Globus pallidus (tissue), 1 donor: Measurements from ENCODE around the gene BMPR1B.
"Not testable (repeated sequence)": the region's sequence is repeated elsewhere in the genome, so short reads cannot be mapped to it uniquely, and the experiment has no call there.

Experiments used
- DNase-seq: peaks from one replicate; pipeline ENCODE4 v3.0.0-alpha.2; 2015; ENCODE audit warnings: low spot score

BMPR1B gene

GRCh38 chr4:95038791-95039190, 281.0 kb downstream of the BMPR1B start:
- DNase-seq: no peak

GRCh38 chr4:95044324-95044837, 286.6 kb downstream of the BMPR1B start:
- peak; percentile 66 for DNase-seq

GRCh38 chr4:95045429-95045828, 287.7 kb downstream of the BMPR1B start:
- DNase-seq: no peak

- DNase-seq: no peak
Measured at GRCh38 chr4:95048296-95048695, 290.5 kb downstream of the BMPR1B start.

- peak; percentile 42 for DNase-seq
Measured at GRCh38 chr4:95049551-95050233, 291.9 kb downstream of the BMPR1B start.

- DNase-seq: peak; percentile 42
Measured at GRCh38 chr4:95050980-95051701, 293.4 kb downstream of the BMPR1B start.

GRCh38 chr4:95051702-95052020, 293.9 kb downstream of the BMPR1B start:
- no peak for DNase-seq

GRCh38 chr4:95058991-95059390, 301.2 kb downstream of the BMPR1B start:
- DNase-seq: no peak

- no peak for DNase-seq
Measured at GRCh38 chr4:95059663-95060062, 301.9 kb downstream of the BMPR1B start.

- DNase-seq: no peak
Measured at GRCh38 chr4:95061220-95061619, 303.5 kb downstream of the BMPR1B start.

- DNase-seq: not testable (repeated sequence)
Measured at GRCh38 chr4:95061801-95062200, 304.0 kb downstream of the BMPR1B start.

GRCh38 chr4:95066050-95066449, 308.3 kb downstream of the BMPR1B start:
- DNase-seq: no peak

- no peak for DNase-seq
Measured at GRCh38 chr4:95068401-95068800, 310.6 kb downstream of the BMPR1B start.

GRCh38 chr4:95068818-95069478, 311.2 kb downstream of the BMPR1B start:
- no peak for DNase-seq

GRCh38 chr4:95071851-95072250, 314.1 kb downstream of the BMPR1B start:
- no peak for DNase-seq

GRCh38 chr4:95073646-95074045, 315.9 kb downstream of the BMPR1B start:
- DNase-seq: no peak

- DNase-seq: no peak
Measured at GRCh38 chr4:95077864-95078263, 320.1 kb downstream of the BMPR1B start.

GRCh38 chr4:95080969-95081368, 323.2 kb downstream of the BMPR1B start:
- DNase-seq: no peak

- DNase-seq: no peak
Measured at GRCh38 chr4:95084584-95084983, 326.8 kb downstream of the BMPR1B start.

GRCh38 chr4:95085124-95085833, 327.5 kb downstream of the BMPR1B start:
- no peak for DNase-seq

- no peak for DNase-seq
Measured at GRCh38 chr4:95086551-95086950, 328.8 kb downstream of the BMPR1B start.
